ENCODE results near the gene TERB1. TPM values are rescaled to one million over a fixed set of nuclear protein-coding genes. Genes with fewer than 3 reads are reported as not detected.

Gene TERB1
- total and polyA plus RNA-seq, 2 donors (not counting 3 experiments of a cell fraction or from before 2014, with no cell fraction given), result not detected

DNA sequence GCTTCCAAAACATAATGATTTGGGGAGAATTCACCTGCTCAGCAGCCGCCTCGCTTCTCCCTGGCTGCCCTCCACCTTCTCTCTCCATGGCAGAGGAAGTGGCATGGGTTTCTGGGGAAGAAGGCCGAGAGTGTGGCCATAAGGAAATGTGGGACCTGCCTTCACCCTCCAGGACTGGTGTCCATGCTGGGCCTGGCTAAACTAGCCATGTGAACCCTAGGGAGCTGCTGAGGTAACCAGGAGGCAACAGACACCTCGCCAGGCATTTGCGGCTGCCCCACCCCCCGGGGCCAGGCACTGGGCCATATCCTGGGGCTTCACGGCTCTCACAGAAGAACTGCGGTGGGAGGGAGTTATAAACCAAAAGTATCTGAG, 94.9 kb downstream of the TERB1 start:
- Histone ChIP-seq H3K4me2 (ENCODE audit: insufficient read depth, low read length) (no peak overlapping the region), H2AFZ (ENCODE audit: low read depth, low read length) (no peak overlapping the region), H3K79me2 (ENCODE audit: control insufficient read depth, insufficient read depth, low read length) (no peaks in the 10 kb centered on the region), H3K9ac (replicated peaks; ENCODE audit: extremely low read depth, insufficient read depth, low read length) (no peak overlapping the region), H4K20me1 (replicated peaks; ENCODE audit: control insufficient read depth, extremely low read depth, insufficient read depth, low read length) (no peaks in the 10 kb centered on the region), H3K9me3 (replicated peaks; ENCODE audit: control insufficient read depth, insufficient read depth, low read length) (no peaks in the 10 kb centered on the region), H3K4me3 (replicated peaks in 1 of 3; ENCODE audit: insufficient read depth in 1 of 3, low read depth in 1 of 3, low read length in 3 of 3) (no peak overlapping the region), H3K27me3 (ENCODE audit: control insufficient read depth in 2 of 2, insufficient read depth in 2 of 2, low read length in 2 of 2) (peaks cover 2 to 7% of the 10 kb centered on the region in 2 experiments), H3K36me3 (ENCODE audit: control insufficient read depth in 2 of 2, extremely low read depth in 1 of 2, insufficient read depth in 2 of 2, low read length in 2 of 2) (no peaks in the 10 kb centered on the region), H3K4me1 (ENCODE audit: control insufficient read depth, extremely low read depth, insufficient read depth, low read length) (no peaks in the 10 kb centered on the region), H3K9me1 (replicated peaks; ENCODE audit: control insufficient read depth, extremely low read depth, insufficient read depth, low read length) (no peaks in the 10 kb centered on the region), H3K27ac (ENCODE audit: insufficient read depth, low read depth, low read length) (no peak overlapping the region)
- no TSS peak for BruUV-seq (replicated peaks)
- CTCF ChIA-PET, result no interaction called here
- no peak for FAIRE-seq
- dilution Hi-C loops (cut with MboI; ENCODE audit: extremely low pct_ligation_motif_present, low sequenced_read_pairs) (no loop called here), intact Hi-C loops (cut with micrococcal nuclease) (no loop called here)
- POLR2A ChIA-PET, result no interaction called here
- DNase-seq (ENCODE audit: low read depth, low spot score), result no peak
- TF ChIP-seq GATA2 (IDR thresholded peaks at IDR 0.05; ENCODE audit: insufficient read depth, insufficient read length, low read depth, low read length) (no peak), FOS (IDR thresholded peaks at IDR 0.05; ENCODE audit: borderline replicate concordance, insufficient read depth, low read length) (no peak), MYC (IDR thresholded peaks at IDR 0.05; ENCODE audit: low read depth, low read length) (no peak), JUN (IDR thresholded peaks at IDR 0.05; ENCODE audit: borderline replicate concordance, insufficient read depth, insufficient read length, low read depth) (no peak), POLR2A (IDR thresholded peaks at IDR 0.05; ENCODE audit: low read depth, low read length) (no peak)
- TF ChIP-seq, protein P1, sequence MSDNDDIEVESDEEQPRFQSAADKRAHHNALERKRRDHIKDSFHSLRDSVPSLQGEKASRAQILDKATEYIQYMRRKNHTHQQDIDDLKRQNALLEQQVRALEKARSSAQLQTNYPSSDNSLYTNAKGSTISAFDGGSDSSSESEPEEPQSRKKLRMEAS (IDR thresholded peaks at IDR 0.05; ENCODE audit: insufficient read depth, insufficient read length), result no peak
- TF ChIP-seq, protein P2, sequence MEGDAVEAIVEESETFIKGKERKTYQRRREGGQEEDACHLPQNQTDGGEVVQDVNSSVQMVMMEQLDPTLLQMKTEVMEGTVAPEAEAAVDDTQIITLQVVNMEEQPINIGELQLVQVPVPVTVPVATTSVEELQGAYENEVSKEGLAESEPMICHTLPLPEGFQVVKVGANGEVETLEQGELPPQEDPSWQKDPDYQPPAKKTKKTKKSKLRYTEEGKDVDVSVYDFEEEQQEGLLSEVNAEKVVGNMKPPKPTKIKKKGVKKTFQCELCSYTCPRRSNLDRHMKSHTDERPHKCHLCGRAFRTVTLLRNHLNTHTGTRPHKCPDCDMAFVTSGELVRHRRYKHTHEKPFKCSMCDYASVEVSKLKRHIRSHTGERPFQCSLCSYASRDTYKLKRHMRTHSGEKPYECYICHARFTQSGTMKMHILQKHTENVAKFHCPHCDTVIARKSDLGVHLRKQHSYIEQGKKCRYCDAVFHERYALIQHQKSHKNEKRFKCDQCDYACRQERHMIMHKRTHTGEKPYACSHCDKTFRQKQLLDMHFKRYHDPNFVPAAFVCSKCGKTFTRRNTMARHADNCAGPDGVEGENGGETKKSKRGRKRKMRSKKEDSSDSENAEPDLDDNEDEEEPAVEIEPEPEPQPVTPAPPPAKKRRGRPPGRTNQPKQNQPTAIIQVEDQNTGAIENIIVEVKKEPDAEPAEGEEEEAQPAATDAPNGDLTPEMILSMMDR (IDR thresholded peaks at IDR 0.05; ENCODE audit: extremely low read depth in 1 of 2, insufficient read depth in 1 of 2, low read depth in 1 of 2, low read length in 2 of 2), result no peak

Measured in endothelial cell of umbilical vein (primary cell).